ENCODE data around the gene CAPRIN1. TPM values are rescaled to one million over a fixed set of nuclear protein-coding genes. Genes with fewer than 3 reads are reported as not detected.

Gene CAPRIN1, protein sequence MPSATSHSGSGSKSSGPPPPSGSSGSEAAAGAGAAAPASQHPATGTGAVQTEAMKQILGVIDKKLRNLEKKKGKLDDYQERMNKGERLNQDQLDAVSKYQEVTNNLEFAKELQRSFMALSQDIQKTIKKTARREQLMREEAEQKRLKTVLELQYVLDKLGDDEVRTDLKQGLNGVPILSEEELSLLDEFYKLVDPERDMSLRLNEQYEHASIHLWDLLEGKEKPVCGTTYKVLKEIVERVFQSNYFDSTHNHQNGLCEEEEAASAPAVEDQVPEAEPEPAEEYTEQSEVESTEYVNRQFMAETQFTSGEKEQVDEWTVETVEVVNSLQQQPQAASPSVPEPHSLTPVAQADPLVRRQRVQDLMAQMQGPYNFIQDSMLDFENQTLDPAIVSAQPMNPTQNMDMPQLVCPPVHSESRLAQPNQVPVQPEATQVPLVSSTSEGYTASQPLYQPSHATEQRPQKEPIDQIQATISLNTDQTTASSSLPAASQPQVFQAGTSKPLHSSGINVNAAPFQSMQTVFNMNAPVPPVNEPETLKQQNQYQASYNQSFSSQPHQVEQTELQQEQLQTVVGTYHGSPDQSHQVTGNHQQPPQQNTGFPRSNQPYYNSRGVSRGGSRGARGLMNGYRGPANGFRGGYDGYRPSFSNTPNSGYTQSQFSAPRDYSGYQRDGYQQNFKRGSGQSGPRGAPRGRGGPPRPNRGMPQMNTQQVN
- 231 and 249 TPM in 2 replicates for total RNA-seq (2013; cell fraction: nucleolus; rRNA removed)
- total RNA-seq (2014; rRNA removed) (187 and 189 TPM in 2 replicates), total RNA-seq (2014; rRNA removed; fragmentation: Illumina TruSeq; extraction: Trizol) (205 and 207 TPM in 2 replicates), total RNA-seq (2021) (224 and 228 TPM in 2 replicates), polyA plus RNA-seq (2011; rRNA removed) (199 and 225 TPM in 2 replicates), polyA plus RNA-seq (2014; fragmentation: Illumina TruSeq; extraction: Trizol) (222 and 255 TPM in 2 replicates), polyA plus RNA-seq (2014; fragmentation: Nextera tagmentation; extraction: Ambion mirVana) (10 to 100 TPM; 50.4 to 51.8 TPM), polyA plus RNA-seq (2014; rRNA removed) (174 and 210 TPM in 2 replicates), polyA plus RNA-seq (2016; fragmentation: Nextera tagmentation; extraction: Ambion mirVana) (100 to 1,000 TPM; 184 to 195 TPM), polyA minus RNA-seq (2011; rRNA and poly(A)+ RNA removed) (351 and 411 TPM in 2 replicates), Bru-seq, nascent RNA (percentile 94 among the genes with signal in this experiment), BruChase-seq, experiment 1, labeled RNA remaining after a 6-hour chase (percentile 96 among the genes with signal in this experiment), BruChase-seq, experiment 2, labeled RNA remaining after a 2-hour chase (percentile 95 among the genes with signal in this experiment)
- 68.7 TPM for polyA plus RNA-seq (2011; ENCODE audit: low read depth)
- polyA plus RNA-seq (2011; cell fraction: cytosol; rRNA removed) = 185 and 199 TPM in 2 replicates
- 116 and 139 TPM in 2 replicates for polyA plus RNA-seq (2011; cell fraction: nucleus; rRNA removed)
- 87.9 and 112 TPM in 2 replicates for polyA plus RNA-seq (2012)
- polyA minus RNA-seq (2011; cell fraction: cytosol; rRNA and poly(A)+ RNA removed) = 105 and 131 TPM in 2 replicates
- polyA minus RNA-seq (2011; cell fraction: nucleus; rRNA and poly(A)+ RNA removed) = 78.6 and 134 TPM in 2 replicates
- long read RNA-seq, experiment 1, full-length matches to known transcripts = 64 of 78 reads
- long read RNA-seq, experiment 1, partial matches to known transcripts = 4 of 78 reads
- long read RNA-seq, experiment 1, other reads (novel, unspliced or antisense) = 10 of 78 reads
- long read RNA-seq, experiment 2, full-length matches to known transcripts = 125 of 210 reads
- long read RNA-seq, experiment 2, partial matches to known transcripts = 65 of 210 reads
- long read RNA-seq, experiment 2, other reads (novel, unspliced or antisense) = 20 of 210 reads

DNA sequence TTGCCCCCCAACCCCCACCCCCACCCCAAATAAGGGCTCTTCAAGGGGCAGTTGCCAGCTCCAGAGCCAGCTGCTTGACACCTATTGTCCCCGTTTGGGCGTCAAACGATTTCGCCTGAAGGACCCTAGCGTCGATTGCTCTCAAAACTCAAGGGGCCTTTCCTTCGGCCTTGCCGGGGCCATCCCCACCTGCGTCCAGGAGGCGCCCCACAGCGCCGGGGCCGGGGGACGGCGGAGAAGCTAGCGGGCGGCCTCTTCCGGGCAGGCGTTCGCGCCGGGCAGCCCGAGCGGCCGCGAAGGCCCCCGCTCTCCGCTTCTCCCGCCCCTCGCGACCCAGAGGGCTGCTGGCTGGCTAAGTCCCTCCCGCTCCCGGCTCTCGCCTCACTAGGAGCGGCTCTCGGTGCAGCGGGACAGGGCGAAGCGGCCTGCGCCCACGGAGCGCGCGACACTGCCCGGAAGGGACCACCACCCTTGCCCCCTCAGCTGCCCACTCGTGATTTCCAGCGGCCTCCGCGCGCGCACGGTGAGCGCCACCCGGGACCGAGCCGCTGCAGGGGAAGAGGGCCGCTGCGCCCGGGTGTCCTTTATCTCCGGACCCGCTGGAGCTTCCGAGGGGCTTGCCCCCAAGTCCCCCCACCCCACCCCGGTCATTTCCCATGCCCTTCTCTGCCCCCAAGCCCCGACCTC, at the start of gene CAPRIN1:
Gene CAPRIN1 (plus strand): TSS at position 383 of the 687 bp plus-strand sequence. CDS start 690 bp downstream, outside the sequence.
- BruUV-seq (replicated peaks) = no TSS peak
- in situ Hi-C loops (cut with MboI) (no loop called here), intact Hi-C loops (cut with micrococcal nuclease; ENCODE audit: unreplicated experiment) (loop anchor here (1.0 to 10.0 kb wide), 6 partner anchors 15 to 667 kb away; partner anchors contain the start of genes ABTB2 and NAT10)
- ChIA-PET SMC1A (ENCODE audit: uncharacterized antibody, unreplicated experiment) (interaction anchor here (0.8 to 3.9 kb wide), 8 partner anchors 12 to 159 kb away, joined by 3 to 18 read pairs (median 3); no protein-coding TSS in a partner anchor), RAD21 (ENCODE audit: unreplicated experiment) (interaction anchor here (0.8 to 1.9 kb wide), 7 partner anchors 9 to 94 kb away, joined by 3 to 8 read pairs (median 4); partner anchors contain the start of gene NAT10), POLR2A (interaction anchor here (0.5 to 2.4 kb wide), 3 partner anchors 54 to 138 kb away, joined by 3 to 14 read pairs (median 3); partner anchors contain the start of gene NAT10), CTCF (interaction anchor here (0.6 to 1.2 kb wide), 5 partner anchors 11 to 226 kb away, joined by 3 to 5 read pairs (median 3); partner anchors contain the start of gene NAT10)
- H4K20me1 ChIP-seq (ENCODE audit: control insufficient read depth, insufficient read depth) = no peaks in the 10 kb centered on the region; the same call in 1 of the 2 replicates
- peak within 1 kb of the TSS; percentile 65 for H3K4me2 ChIP-seq (ENCODE audit: control insufficient read depth, insufficient read depth)
- 0% methylated on average over 48 of the region's 64 CpGs for WGBS (ENCODE audit: insufficient coverage, insufficient replicate concordance, low lambda C conversion rate, missing lambda C conversion rate)
- H3K4me1 ChIP-seq (ENCODE audit: control insufficient read depth, insufficient read depth, low read length) = no peaks in the 10 kb centered on the region; the same call in 1 of the 2 replicates
- H3K79me2 ChIP-seq (ENCODE audit: control insufficient read depth, insufficient read depth, low read length) = peaks cover 45% of the 10 kb centered on the region
- H3K9me3 ChIP-seq (replicated peaks; ENCODE audit: control insufficient read depth, insufficient read depth, low read length) = no peaks in the 10 kb centered on the region
- peak; percentile 82 for ATAC-seq
- FAIRE-seq = peak; percentile 62
- no peaks in the 10 kb centered on the region for H3K27me3 ChIP-seq (replicated peaks in 1 of 2; ENCODE audit: control insufficient read depth in 2 of 2, insufficient read depth in 2 of 2, low read length in 1 of 2)
- H3K27ac ChIP-seq (ENCODE audit: control insufficient read depth, insufficient read depth) = peak within 1 kb of the TSS; percentile 91
- H3K9ac ChIP-seq (ENCODE audit: control insufficient read depth, insufficient read depth, low read length) = peak within 1 kb of the TSS; percentile 99
- H3K36me3 ChIP-seq (ENCODE audit: control insufficient read depth in 2 of 2, insufficient read depth in 2 of 2, low read length in 1 of 2) = no peaks in the 10 kb centered on the region; a peak in 1 of 4 replicates
- peak within 1 kb of the TSS; percentile 57 for H2AFZ ChIP-seq (ENCODE audit: control insufficient read depth, low read depth, low read length)
- H3K4me3 ChIP-seq = peak within 1 kb of the TSS; percentile 96
- peak; percentile 65 for DNase-seq (ENCODE audit: low read depth, low spot score)
- TF ChIP-seq CHD4 (IDR thresholded peaks at IDR 0.05) (no peak), IKZF1 (conservative IDR thresholded peaks at IDR 0.05) (peak; percentile 69), SMAD5 (IDR thresholded peaks at IDR 0.05; ENCODE audit: low read depth) (peak; percentile 71), RAD51 (IDR thresholded peaks at IDR 0.05) (no peak), SMARCA5 (IDR thresholded peaks at IDR 0.05) (peak; percentile 23), CHD1 (IDR thresholded peaks at IDR 0.05; ENCODE audit: low read depth, low read length) (no peak), ZNF274 (IDR thresholded peaks at IDR 0.05; ENCODE audit: insufficient read depth, insufficient read length) (no peak), POU2F2 (IDR thresholded peaks at IDR 0.05; ENCODE audit: borderline replicate concordance, low read depth, low read length) (no peak; the same call in 2 of the 3 replicates), NRF1 (conservative IDR thresholded peaks at IDR 0.05; ENCODE audit: low read depth, low read length) (no peak), RB1 (IDR thresholded peaks at IDR 0.05; ENCODE audit: borderline replicate concordance) (peak; percentile 91; the same call in 1 of the 2 replicates), HDGF (IDR thresholded peaks at IDR 0.05) (no peak)
- TF ChIP-seq, protein P1, sequence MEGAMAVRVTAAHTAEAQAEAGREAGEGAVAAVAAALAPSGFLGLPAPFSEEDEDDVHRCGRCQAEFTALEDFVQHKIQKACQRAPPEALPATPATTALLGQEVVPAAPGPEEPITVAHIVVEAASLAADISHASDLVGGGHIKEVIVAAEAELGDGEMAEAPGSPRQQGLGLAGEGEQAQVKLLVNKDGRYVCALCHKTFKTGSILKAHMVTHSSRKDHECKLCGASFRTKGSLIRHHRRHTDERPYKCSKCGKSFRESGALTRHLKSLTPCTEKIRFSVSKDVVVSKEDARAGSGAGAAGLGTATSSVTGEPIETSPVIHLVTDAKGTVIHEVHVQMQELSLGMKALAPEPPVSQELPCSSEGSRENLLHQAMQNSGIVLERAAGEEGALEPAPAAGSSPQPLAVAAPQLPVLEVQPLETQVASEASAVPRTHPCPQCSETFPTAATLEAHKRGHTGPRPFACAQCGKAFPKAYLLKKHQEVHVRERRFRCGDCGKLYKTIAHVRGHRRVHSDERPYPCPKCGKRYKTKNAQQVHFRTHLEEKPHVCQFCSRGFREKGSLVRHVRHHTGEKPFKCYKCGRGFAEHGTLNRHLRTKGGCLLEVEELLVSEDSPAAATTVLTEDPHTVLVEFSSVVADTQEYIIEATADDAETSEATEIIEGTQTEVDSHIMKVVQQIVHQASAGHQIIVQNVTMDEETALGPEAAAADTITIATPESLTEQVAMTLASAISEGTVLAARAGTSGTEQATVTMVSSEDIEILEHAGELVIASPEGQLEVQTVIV (IDR thresholded peaks at IDR 0.05; ENCODE audit: borderline replicate concordance, partially characterized antibody) = peak; percentile 48
- TF ChIP-seq, protein P2, sequence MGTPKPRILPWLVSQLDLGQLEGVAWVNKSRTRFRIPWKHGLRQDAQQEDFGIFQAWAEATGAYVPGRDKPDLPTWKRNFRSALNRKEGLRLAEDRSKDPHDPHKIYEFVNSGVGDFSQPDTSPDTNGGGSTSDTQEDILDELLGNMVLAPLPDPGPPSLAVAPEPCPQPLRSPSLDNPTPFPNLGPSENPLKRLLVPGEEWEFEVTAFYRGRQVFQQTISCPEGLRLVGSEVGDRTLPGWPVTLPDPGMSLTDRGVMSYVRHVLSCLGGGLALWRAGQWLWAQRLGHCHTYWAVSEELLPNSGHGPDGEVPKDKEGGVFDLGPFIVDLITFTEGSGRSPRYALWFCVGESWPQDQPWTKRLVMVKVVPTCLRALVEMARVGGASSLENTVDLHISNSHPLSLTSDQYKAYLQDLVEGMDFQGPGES (IDR thresholded peaks at IDR 0.05) = peak; percentile 34; the same call in 1 of the 2 replicates

All from GM12878 (cell line).